ENCODE data around the gene CLSTN2. TPM values are rescaled to one million over a fixed set of nuclear protein-coding genes. Genes with fewer than 3 reads are reported as not detected.

CLSTN2 gene
- total RNA-seq, 4 donors from 2014 or later, result 13.4 to 21.3 (median 19.4) TPM

DNA sequence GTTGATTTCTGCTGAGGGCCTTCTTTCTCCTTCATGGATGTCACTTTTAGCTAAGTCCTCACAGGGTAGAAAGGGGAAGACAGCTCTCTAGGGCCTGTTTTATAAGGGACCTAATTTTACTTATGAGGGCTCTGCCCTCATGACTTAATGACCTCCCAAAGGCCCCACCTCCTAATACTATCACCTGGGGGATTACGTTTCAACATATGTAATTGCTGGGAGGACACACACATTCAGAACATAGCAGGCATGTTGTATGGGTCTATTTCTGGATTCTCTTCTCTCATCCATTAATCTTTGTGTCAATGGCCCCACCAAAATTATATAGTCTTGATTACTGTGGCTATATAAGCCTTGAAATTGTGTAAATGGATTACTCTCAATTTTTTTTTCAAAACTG is 255.0 kb downstream of the CLSTN2 start:
- no peaks in the 10 kb centered on the region for H3K27me3 ChIP-seq
- TF ChIP-seq EP300 (IDR thresholded peaks at IDR 0.05) (no peak), POLR2A (IDR thresholded peaks at IDR 0.05) (no peak)
- TF ChIP-seq, protein P1, sequence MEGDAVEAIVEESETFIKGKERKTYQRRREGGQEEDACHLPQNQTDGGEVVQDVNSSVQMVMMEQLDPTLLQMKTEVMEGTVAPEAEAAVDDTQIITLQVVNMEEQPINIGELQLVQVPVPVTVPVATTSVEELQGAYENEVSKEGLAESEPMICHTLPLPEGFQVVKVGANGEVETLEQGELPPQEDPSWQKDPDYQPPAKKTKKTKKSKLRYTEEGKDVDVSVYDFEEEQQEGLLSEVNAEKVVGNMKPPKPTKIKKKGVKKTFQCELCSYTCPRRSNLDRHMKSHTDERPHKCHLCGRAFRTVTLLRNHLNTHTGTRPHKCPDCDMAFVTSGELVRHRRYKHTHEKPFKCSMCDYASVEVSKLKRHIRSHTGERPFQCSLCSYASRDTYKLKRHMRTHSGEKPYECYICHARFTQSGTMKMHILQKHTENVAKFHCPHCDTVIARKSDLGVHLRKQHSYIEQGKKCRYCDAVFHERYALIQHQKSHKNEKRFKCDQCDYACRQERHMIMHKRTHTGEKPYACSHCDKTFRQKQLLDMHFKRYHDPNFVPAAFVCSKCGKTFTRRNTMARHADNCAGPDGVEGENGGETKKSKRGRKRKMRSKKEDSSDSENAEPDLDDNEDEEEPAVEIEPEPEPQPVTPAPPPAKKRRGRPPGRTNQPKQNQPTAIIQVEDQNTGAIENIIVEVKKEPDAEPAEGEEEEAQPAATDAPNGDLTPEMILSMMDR (IDR thresholded peaks at IDR 0.05), result no peak
- peaks cover 0 to 23% (median 13%) of the 10 kb centered on the region in 4 donors for H3K4me1 ChIP-seq
- no peak overlapping the region for H3K27ac ChIP-seq
- WGBS, 2 donors, result 52 to 79% methylated on average over 1 of the region's 1 CpG
- H3K36me3 ChIP-seq, result no peaks in the 10 kb centered on the region
- peaks cover 0 to 19% (median 0%) of the 10 kb centered on the region in 4 donors for H3K9me3 ChIP-seq
- DNase-seq (ENCODE audit: low spot score in 2 of 2), result no peak
- H3K4me3 ChIP-seq, result no peak overlapping the region

DNA sequence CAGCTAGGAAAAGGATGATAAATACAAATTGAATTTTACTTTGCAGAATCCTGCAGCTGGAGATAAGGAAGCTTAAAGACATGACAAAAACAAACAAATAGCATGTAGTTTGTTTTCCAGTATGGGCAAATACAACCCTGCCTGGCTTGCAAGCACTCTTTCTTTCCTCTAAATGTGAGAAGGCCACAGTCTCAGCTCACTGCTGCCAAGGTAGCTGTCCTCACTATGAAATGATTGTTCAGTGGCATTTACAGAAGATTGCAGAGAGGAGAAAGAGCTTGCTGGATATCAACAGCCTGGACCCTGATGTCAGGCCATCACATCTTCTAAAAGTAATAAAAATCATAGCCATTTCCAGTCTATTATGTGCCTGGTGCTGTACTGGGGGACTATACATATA is 262.0 kb downstream of the CLSTN2 start:
- H3K4me1 ChIP-seq, result no peaks in the 10 kb centered on the region
- H3K27me3 ChIP-seq, result no peaks in the 10 kb centered on the region
- no peak overlapping the region for H3K27ac ChIP-seq
- no peak overlapping the region for H3K4me3 ChIP-seq
- DNase-seq (ENCODE audit: low spot score in 2 of 2), result no peak
- no peaks in the 10 kb centered on the region for H3K36me3 ChIP-seq
- peaks cover 0 to 19% (median 0%) of the 10 kb centered on the region in 4 donors for H3K9me3 ChIP-seq
- TF ChIP-seq, protein P1 (IDR thresholded peaks at IDR 0.05), result no peak
- TF ChIP-seq EP300 (IDR thresholded peaks at IDR 0.05) (no peak), POLR2A (IDR thresholded peaks at IDR 0.05) (no peak)

DNA sequence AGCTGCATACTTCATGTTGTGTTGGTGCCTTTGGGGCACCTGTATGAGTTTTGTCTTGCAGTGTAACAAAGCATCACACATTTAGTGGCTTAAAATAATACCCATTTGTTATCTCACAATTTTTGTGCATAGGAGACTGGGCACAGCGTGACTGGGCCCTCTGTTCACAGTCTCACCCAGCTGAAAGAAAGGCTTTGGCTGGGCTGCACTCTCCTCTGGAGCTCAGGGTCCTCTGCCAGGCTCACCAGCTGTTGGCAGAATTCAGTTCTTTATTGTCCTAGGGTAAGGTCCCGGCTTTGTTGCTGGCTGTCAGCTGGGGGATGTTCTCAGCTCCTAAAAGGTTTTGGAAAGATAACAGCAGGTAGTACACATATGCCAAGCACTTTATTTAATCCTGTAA is 263.3 kb downstream of the CLSTN2 start:
- Histone ChIP-seq H3K27me3 (no peaks in the 10 kb centered on the region), H3K9me3 (peaks cover 0 to 12% (median 0%) of the 10 kb centered on the region in 4 donors), H3K27ac (no peak overlapping the region), H3K4me3 (no peak overlapping the region), H3K4me1 (no peaks in the 10 kb centered on the region), H3K36me3 (no peaks in the 10 kb centered on the region)
- no peak for DNase-seq (ENCODE audit: low spot score in 2 of 2)
- TF ChIP-seq POLR2A (IDR thresholded peaks at IDR 0.05) (no peak), EP300 (IDR thresholded peaks at IDR 0.05) (no peak)
- TF ChIP-seq, protein P1 (IDR thresholded peaks at IDR 0.05), result no peak
- 44 to 68% methylated on average over 2 of the region's 2 CpGs for WGBS, 2 donors

DNA sequence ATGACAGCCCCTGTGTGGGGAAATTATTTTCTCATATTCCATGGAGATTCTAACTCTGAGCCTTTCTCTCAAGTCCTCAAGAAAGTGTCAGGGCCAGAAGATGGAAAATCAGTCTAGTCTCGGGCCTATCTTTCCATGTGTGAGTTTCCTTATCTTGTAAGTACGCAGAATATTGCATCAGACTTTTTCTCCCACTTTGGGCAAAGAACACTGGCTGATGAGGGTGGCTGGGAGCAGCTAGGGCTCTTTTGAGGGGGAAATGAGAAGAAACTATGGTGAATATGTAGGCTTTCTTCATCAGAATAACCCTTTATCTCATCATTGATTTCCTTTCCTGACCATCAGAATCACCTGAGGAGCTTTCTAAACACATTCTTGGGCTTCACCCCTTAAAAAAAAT is 264.0 kb downstream of the CLSTN2 start:
- Histone ChIP-seq H3K9me3 (peaks cover 0 to 4% (median 0%) of the 10 kb centered on the region in 4 donors), H3K27ac (no peak overlapping the region), H3K27me3 (no peaks in the 10 kb centered on the region), H3K36me3 (no peaks in the 10 kb centered on the region), H3K4me1 (no peaks in the 10 kb centered on the region), H3K4me3 (no peak overlapping the region)
- DNase-seq (ENCODE audit: low spot score in 2 of 2), result no peak
- TF ChIP-seq, protein P1 (IDR thresholded peaks at IDR 0.05), result no peak
- no peak for TF ChIP-seq EP300 (IDR thresholded peaks at IDR 0.05)
- TF ChIP-seq POLR2A (IDR thresholded peaks at IDR 0.05), result no peak
- 94 to 96% methylated on average over 2 of the region's 2 CpGs for WGBS, 2 donors

DNA sequence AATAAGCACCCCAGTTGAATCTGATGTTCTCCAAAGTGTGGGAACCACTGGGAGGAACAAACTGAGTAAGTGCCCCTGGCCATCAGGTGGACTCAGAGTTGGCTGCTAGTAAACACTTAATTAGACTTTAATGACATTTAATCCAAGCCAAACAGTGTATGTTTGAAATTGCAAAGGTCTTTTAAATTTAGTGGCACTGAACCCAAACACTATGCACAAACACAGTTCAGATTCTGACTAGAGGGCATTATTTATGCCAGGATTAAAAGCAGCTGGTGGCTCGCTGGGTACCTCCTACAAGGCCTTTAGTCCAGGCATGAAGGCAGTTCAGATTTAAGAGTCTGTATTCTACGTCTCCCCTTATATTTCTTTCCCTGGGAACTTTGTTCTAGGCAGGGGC is 264.8 kb downstream of the CLSTN2 start:
- Histone ChIP-seq H3K4me3 (no peak overlapping the region), H3K9me3 (no peaks in the 10 kb centered on the region), H3K27me3 (no peaks in the 10 kb centered on the region), H3K27ac (no peak overlapping the region), H3K4me1 (no peaks in the 10 kb centered on the region), H3K36me3 (no peaks in the 10 kb centered on the region)
- DNase-seq (ENCODE audit: low spot score in 2 of 2), result no peak
- TF ChIP-seq, protein P1 (IDR thresholded peaks at IDR 0.05), result no peak
- TF ChIP-seq EP300 (IDR thresholded peaks at IDR 0.05) (no peak), POLR2A (IDR thresholded peaks at IDR 0.05) (no peak)
- 96% methylated on average over 2 of the region's 2 CpGs for WGBS, 2 donors

Data from tibial nerve (tissue), 4 donors.